GM21619 (cell line): ENCODE results near the gene FMNL3.
"Not testable (repeated sequence)": the region's sequence is repeated elsewhere in the genome, so short reads cannot be mapped to it uniquely, and the experiment has no call there.

Experiments
- ATAC-seq: cut with Tn5 transposase; IDR thresholded peaks from one replicate; pipeline ENCODE4 v1.9.1; 2021; ENCODE audit not compliant: unreplicated experiment

Gene FMNL3

GRCh38 chr12:49717800-49718199 lies 10.6 kb upstream of the FMNL3 start:
- ATAC-seq, result not testable (repeated sequence)

DNA sequence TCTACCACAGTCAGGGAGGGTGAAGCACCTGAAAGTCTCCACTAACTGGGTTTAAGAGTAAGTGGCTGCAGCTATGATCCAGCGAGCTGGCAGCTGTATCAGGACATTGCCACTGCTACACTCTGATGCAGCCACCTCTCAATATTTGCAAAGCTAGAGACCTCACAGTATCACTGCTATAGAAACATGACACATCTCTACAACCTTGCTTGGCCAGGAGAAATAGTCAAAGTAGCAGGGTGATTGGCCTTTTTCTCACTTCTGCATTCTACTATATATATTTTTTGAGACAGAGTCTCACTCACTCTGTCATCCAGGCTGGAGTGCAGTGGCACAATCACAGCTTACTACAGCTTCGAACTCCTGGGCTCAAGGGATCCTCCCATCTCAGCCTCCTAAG lies 9.3 kb upstream of the FMNL3 start:
- ATAC-seq, result peak; percentile 73

GRCh38 chr12:49713952-49714351 lies 6.7 kb upstream of the FMNL3 start:
- ATAC-seq, result not testable (repeated sequence)

DNA sequence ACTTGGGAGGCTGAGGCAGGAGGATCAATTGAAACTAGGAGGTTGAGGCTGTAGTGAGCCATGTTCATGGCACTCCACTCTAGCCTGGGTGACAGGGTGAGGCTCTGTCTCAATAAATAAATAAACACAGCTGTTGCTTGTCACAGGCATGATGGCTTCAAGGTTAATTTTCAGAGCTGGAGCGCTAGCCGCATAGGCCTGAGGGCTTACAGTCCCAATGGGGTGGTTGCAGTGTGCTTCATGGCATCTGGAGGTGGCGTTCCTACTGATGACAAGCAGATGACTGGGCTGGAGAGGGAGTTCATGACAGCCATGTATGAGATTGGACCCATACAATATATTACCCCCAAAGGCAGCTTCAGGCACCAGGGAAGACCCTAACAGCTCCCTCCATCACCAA lies 1.6 kb upstream of the FMNL3 start:
- ATAC-seq, result no peak

- ATAC-seq, result no peak
Observed at GRCh38 chr12:49707812-49708147, 575 bp upstream of the FMNL3 start.

DNA sequence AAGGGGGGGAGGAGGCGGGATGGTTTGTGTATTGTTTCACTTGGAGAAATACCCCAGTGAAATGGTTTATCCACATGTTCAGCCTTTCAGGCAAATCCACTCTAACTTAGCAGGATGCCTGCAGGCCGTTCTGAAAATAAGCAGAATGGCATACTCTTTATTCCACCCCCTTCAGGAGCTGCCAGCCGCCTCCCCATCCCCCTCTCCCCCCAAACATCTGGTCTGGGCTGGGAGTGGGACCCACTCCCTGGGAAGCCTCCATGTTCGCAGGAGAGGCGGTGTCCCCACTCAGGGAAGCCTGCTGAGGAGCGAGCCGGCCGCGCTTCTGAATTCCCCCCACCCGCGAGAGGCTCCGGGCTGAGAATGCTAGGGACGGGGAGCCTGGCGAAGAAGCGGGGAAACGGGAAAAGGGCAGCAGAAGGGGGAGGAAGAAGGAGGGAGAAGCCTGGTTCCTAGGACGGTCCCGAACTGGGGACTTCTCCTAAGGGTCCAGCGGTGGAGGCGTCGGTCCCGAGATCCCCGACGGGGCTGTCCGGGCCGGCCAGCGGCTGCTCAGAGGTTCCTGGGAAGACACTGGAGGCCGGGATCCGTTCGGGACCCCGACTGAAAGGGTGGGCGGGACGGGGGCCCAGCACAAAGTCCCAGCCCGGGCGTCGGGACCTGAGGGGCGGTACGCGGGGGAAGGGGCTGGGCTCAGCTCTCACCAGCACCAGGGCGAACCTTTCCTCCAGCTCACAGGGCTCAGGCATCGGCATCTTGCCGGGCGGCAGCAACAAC lies 666 bp downstream of the FMNL3 start:
- ATAC-seq, result peak; percentile 15

GRCh38 chr12:49705479-49706134 lies 1.6 kb downstream of the FMNL3 start:
- no peak for ATAC-seq

DNA sequence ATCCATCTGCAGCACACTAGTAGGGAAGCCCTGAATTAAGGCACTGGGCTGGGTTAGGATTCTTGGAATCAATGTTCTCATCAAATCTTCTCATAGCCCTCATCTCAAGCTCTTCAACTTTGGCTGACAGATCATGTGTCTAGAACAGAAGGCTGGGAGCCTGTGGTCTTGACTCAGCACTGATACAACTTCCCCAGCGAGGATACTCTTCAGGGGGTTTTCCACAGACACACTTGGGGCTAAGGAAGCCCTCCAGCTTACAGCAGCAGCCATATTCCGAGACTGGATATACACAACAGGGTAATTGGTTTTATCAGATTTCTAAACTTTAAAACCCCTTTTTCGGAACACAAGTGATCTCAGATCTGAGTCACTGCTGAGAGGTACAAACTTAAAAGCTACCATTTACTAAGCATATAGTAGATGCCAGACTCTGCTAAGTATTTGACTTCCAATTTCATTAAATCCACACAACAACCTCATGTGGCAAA lies 3.5 kb downstream of the FMNL3 start:
- no peak for ATAC-seq

DNA sequence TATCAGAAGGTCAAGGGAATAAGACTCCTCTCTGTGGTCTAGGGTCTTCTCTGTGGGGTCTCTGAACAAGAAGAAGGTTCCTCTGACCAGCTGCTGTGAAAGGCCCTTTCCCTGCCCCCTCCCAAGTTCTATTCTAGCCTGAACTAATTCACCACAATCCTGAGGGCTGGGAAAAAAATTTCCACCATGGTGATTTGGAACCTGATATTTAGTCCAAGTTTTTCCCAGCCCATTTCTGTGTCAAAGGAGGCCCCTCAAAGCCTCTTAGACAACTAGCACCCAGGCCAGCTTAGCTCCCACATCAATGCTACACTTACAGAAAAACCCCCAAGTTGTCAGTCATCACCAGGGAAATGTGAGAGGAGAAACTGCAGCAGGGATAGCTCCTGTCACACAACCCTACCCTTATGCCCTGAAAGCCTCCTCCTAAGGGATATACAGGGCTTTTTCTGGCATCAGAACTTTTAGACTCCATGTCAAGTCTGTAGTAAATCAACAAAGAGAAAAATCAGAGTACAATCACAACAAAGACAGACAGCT lies 4.5 kb downstream of the FMNL3 start:
- ATAC-seq, result no peak

- ATAC-seq, result no peak
Observed at GRCh38 chr12:49702009-49702408, 5.2 kb downstream of the FMNL3 start.

GRCh38 chr12:49698619-49699545 lies 8.3 kb downstream of the FMNL3 start:
- peak; percentile 78 for ATAC-seq

DNA sequence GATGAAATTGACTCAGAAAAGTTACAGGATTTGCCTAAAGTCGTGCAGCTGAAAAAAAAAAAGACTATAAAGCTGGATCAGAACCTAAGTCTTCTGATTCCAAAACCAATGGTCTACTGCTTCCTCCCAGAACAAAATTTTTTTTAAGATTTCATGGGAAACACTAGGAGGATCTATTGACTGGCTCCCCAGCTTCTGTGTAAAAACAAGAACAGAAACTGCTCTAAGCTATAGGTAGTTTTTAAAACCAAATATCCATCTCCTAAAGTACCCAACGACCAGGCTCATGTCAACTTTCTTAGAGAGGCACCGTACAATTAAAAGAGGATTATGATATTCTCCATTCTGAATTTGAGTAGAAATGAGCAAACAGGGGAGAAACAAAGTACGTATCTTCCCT lies 9.4 kb downstream of the FMNL3 start:
- ATAC-seq, result no peak

DNA sequence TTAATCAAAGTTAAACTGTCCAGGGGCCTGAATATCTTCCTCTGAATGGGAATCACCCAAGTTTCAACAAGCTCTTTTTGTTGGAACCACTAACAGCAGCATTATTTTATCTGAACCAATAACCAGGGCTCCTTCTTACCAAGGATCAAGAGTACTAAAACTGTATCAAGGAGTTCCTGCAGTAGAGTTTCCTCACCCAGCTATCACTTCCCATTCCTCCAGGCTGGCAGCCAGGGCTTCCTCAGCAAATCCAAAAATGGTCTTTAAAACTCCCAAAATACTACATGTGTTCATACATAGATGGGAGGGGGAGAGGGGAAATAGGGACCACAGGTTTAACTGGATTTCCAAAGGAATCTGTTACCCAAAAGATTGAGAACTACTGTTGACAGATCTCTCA lies 10.5 kb downstream of the FMNL3 start:
- ATAC-seq, result no peak

DNA sequence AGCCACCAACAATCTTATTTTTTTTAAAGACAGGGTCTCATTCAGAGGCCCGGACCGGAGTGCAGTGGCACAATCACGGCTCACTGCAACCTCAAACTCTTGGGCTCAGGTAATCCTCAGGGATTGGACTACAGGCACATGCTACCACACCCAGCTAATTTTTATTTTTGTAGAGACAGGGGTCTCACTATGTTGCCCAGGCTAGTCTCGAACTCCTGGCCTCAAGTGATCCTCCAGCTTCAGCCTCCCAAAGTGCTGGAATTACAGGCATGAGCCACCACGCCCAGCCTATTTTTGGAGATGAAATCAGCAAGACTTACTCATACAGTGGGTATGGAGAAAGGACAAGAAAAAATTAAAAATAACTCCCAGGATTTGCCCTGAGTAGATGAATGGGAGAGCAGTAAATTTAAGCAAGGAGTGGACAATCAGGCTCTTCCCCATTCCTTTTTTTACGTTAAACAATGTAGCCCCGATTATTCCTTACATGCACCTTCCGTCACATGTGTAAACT lies 13.2 kb downstream of the FMNL3 start:
- no peak for ATAC-seq

DNA sequence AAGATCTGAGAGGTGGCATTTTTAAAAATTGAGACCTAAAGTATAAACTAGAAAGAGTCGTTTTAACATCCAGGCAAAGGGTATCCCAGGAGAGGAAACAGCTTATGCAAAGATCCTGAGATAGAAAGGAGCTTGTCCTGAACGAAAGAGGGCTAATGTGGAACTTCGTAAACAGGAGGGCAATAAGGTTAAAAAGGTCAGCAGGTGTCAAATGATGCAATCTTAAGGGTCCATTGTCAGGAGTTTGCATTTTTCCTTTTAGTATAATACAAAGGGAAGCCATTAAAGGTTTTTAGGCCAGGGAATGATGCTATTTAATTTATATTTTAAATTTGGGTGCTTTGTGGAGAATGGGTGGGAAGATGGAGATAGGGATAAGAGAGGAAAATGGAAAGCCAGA lies 14.4 kb downstream of the FMNL3 start:
- no peak for ATAC-seq

GRCh38 chr12:49689785-49690184 lies 17.4 kb downstream of the FMNL3 start:
- ATAC-seq, result no peak

- no peak for ATAC-seq
Observed at GRCh38 chr12:49689237-49689636, 18.0 kb downstream of the FMNL3 start.

- ATAC-seq, result no peak
Observed at GRCh38 chr12:49687941-49688340, 19.3 kb downstream of the FMNL3 start.

GRCh38 chr12:49684310-49684854 lies 22.8 kb downstream of the FMNL3 start:
- no peak for ATAC-seq

GRCh38 chr12:49683599-49684309 lies 23.5 kb downstream of the FMNL3 start:
- ATAC-seq, result no peak
